ENCODE measurements around the gene KTN1. TPM values are rescaled to one million over a fixed set of nuclear protein-coding genes. Genes with fewer than 3 reads are reported as not detected.

The KTN1 gene
- total RNA-seq, 1 donor from 2014 or later = 155 TPM

- Mint-ChIP-seq H3K4me1 (ENCODE audit: low read depth) (no peaks in the 10 kb centered on the region), H3K9me3 (ENCODE audit: low read depth) (peaks cover 26% of the 10 kb centered on the region), H3K27ac (no peak overlapping the region), H3K36me3 (ENCODE audit: insufficient read depth) (peaks cover 55% of the 10 kb centered on the region), H3K27me3 (no peaks in the 10 kb centered on the region), H3K4me3 (ENCODE audit: low read depth) (no peak overlapping the region)
- no peak for DNase-seq (ENCODE audit: low spot score, unreplicated experiment)
- TF ChIP-seq CTCF (IDR thresholded peaks at IDR 0.05; ENCODE audit: unreplicated experiment) = no peak
Observed at GRCh38 chr14:55620981-55621380, 41.0 kb downstream of the KTN1 start.

GRCh38 chr14:55621391-55621790 lies 41.4 kb downstream of the KTN1 start:
- Mint-ChIP-seq H3K36me3 (ENCODE audit: insufficient read depth) (peaks cover 51% of the 10 kb centered on the region), H3K27ac (no peak overlapping the region), H3K27me3 (no peaks in the 10 kb centered on the region), H3K4me1 (ENCODE audit: low read depth) (no peaks in the 10 kb centered on the region), H3K4me3 (ENCODE audit: low read depth) (no peak overlapping the region), H3K9me3 (ENCODE audit: low read depth) (peaks cover 26% of the 10 kb centered on the region)
- DNase-seq (ENCODE audit: low spot score, unreplicated experiment) = no peak
- no peak for TF ChIP-seq CTCF (IDR thresholded peaks at IDR 0.05; ENCODE audit: unreplicated experiment)

GRCh38 chr14:55624913-55625312 lies 44.9 kb downstream of the KTN1 start:
- peaks cover 38% of the 10 kb centered on the region for H3K36me3 Mint-ChIP-seq (ENCODE audit: insufficient read depth)
- H3K27me3 Mint-ChIP-seq = no peaks in the 10 kb centered on the region
- H3K4me3 Mint-ChIP-seq (ENCODE audit: low read depth) = no peak overlapping the region
- H3K4me1 Mint-ChIP-seq (ENCODE audit: low read depth) = no peaks in the 10 kb centered on the region
- no peak for DNase-seq (ENCODE audit: low spot score, unreplicated experiment)
- H3K27ac Mint-ChIP-seq = no peak overlapping the region
- no peak for TF ChIP-seq CTCF (IDR thresholded peaks at IDR 0.05; ENCODE audit: unreplicated experiment)
- H3K9me3 Mint-ChIP-seq (ENCODE audit: low read depth) = peaks cover 8% of the 10 kb centered on the region

- Mint-ChIP-seq H3K4me3 (ENCODE audit: low read depth) (no peak overlapping the region), H3K4me1 (ENCODE audit: low read depth) (no peaks in the 10 kb centered on the region), H3K27me3 (no peaks in the 10 kb centered on the region), H3K9me3 (ENCODE audit: low read depth) (peaks cover 5% of the 10 kb centered on the region), H3K36me3 (ENCODE audit: insufficient read depth) (peaks cover 36% of the 10 kb centered on the region), H3K27ac (peak overlapping the region; percentile 17)
- no peak for DNase-seq (ENCODE audit: low spot score, unreplicated experiment)
- no peak for TF ChIP-seq CTCF (IDR thresholded peaks at IDR 0.05; ENCODE audit: unreplicated experiment)
Observed at GRCh38 chr14:55625481-55625880, 45.5 kb downstream of the KTN1 start.

- H3K27ac Mint-ChIP-seq = no peak overlapping the region
- H3K36me3 Mint-ChIP-seq (ENCODE audit: insufficient read depth) = peaks cover 30% of the 10 kb centered on the region
- DNase-seq (ENCODE audit: low spot score, unreplicated experiment) = no peak
- no peak overlapping the region for H3K4me3 Mint-ChIP-seq (ENCODE audit: low read depth)
- H3K9me3 Mint-ChIP-seq (ENCODE audit: low read depth) = no peaks in the 10 kb centered on the region
- H3K4me1 Mint-ChIP-seq (ENCODE audit: low read depth) = no peaks in the 10 kb centered on the region
- H3K27me3 Mint-ChIP-seq = no peaks in the 10 kb centered on the region
- no peak for TF ChIP-seq CTCF (IDR thresholded peaks at IDR 0.05; ENCODE audit: unreplicated experiment)
Observed at GRCh38 chr14:55626131-55626530, 46.1 kb downstream of the KTN1 start.
